AG04449 (cell line): ENCODE data around the gene ASTE1.
"Not testable (repeated sequence)": the region's sequence is repeated elsewhere in the genome, so short reads cannot be mapped to it uniquely, and the experiment has no call there.

Experiments
- CTCF ChIA-PET: fragments of 350-600 bp; formaldehyde crosslinking; extraction: SDS; loops from one replicate; lab custom pipeline; 2021; ENCODE audit warnings: antibody characterized with exemption; lab: Yijun Ruan, JAX
- POLR2A ChIA-PET: fragments of 400-600, 350-600 bp; formaldehyde crosslinking; extraction: SDS; loops from one replicate; lab custom pipeline; 2020; ENCODE audit warnings: antibody characterized with exemption, inconsistent platforms; lab: Yijun Ruan, JAX
- DNase-seq: peaks from one replicate; pipeline ENCODE4 v3.0.0-alpha.2; 2010; ENCODE audit warnings: low read depth, low spot score
- H3K4me3 ChIP-seq: 2 replicates; pipeline ENCODE4 v1.5.1; 2011; ENCODE audit warnings: low read depth, mild to moderate bottlenecking, control low read depth, low read length
- TF ChIP-seq, protein P1 (sequence below): IDR thresholded peaks from one replicate; pipeline ENCODE4 v1.5.1; 2011; ENCODE audit warnings: mild to moderate bottlenecking, moderate library complexity, low read length, control low read depth, inconsistent platforms; ENCODE audit not compliant: insufficient read depth; ENCODE audit errors: missing control alignments

The ASTE1 gene

DNA sequence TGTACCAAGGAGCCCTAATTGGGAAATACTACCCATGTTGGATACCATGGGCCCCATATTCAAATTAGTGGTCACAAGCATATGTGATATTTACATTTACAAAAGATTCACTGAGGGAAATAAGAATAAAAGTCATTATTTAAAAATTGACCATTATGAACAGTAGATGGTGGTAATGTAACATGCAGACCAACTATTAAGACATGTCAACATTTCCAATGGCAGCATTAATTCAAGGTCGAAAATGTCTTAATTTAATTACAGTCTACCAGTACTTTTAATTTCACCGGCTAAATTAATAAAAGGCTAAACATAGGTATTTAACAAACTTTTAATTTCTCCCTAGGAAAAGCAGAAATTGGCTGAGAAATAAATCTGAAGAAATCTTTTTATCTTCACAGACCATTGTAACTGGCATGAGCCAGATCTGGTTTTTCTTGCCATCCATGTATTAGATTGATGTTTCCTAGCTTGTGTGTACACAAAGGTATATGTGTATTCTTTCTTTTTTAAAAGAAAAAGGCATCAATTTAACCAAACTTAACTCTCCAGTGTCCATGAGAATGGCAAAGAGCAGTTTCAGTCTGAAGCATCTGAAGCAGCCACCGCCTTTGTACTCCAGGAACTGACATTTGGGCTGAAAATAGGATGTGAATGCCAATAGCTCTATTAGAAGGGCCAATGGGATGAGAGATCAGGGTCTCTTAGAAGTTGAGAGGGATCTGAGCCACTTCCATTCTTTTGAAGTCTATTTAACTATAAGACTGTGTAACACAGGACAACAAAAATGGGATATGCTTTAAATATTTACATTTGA, 26.6 kb upstream of the ASTE1 start:
- no peak for DNase-seq
- TF ChIP-seq, protein P1, sequence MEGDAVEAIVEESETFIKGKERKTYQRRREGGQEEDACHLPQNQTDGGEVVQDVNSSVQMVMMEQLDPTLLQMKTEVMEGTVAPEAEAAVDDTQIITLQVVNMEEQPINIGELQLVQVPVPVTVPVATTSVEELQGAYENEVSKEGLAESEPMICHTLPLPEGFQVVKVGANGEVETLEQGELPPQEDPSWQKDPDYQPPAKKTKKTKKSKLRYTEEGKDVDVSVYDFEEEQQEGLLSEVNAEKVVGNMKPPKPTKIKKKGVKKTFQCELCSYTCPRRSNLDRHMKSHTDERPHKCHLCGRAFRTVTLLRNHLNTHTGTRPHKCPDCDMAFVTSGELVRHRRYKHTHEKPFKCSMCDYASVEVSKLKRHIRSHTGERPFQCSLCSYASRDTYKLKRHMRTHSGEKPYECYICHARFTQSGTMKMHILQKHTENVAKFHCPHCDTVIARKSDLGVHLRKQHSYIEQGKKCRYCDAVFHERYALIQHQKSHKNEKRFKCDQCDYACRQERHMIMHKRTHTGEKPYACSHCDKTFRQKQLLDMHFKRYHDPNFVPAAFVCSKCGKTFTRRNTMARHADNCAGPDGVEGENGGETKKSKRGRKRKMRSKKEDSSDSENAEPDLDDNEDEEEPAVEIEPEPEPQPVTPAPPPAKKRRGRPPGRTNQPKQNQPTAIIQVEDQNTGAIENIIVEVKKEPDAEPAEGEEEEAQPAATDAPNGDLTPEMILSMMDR: no peak
- H3K4me3 ChIP-seq: no peak overlapping the region
- ChIA-PET CTCF (interaction anchor here (0.9 to 2.3 kb wide), 7 partner anchors 12 to 982 kb away, joined by 4 to 8 read pairs (median 6); partner anchors contain the start of gene CPNE4), POLR2A (no interaction called here)

DNA sequence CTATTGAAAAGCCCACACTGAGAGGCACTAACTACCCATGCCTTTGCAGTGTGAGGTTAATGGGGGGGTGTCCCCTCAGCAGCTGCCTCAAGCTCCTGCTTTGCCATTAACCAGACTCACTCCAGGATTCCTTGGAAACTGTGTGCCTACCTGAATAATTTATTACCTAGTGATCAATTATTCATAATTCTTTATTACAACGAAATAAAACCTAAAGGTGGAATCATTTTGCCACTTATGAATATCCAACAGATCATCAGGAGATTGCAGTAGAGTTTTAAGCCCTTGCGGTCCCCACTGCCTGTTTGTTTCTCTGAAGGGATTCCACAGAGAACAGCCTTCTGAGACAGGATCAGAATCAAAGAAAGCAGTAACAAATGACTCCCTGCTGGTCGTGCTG, 23.4 kb upstream of the ASTE1 start:
- no peak for DNase-seq
- POLR2A ChIA-PET: no interaction called here
- no peak overlapping the region for H3K4me3 ChIP-seq
- TF ChIP-seq, protein P1: no peak
- CTCF ChIA-PET: interaction anchor here (1.4 kb wide), 1 partner anchor 745 kb away, joined by 3 read pairs; no protein-coding TSS in a partner anchor

DNA sequence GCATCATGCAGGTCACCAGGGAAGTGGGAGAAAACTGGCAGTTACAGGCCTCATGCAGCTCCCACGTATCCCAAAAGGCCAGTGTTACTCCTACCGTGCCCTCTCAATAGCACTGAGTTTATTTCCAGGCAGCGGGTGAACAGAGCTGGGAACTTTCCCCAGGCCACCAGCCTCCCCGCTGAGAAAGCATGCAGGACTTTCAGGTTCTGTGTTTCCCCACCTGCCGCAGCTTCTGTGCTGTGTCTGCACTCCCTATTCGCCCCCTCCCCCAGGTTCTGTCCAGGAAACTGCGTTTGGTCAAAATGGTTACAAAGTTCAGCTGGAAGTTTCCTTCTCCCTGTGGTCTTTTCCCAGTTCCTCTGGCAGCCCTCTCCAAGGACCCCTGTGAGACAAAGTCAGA, 21.4 kb upstream of the ASTE1 start:
- no peak overlapping the region for H3K4me3 ChIP-seq
- TF ChIP-seq, protein P1: no peak
- POLR2A ChIA-PET: interaction anchor here (0.6 kb wide), 1 partner anchor 856 kb away, joined by 3 read pairs; no protein-coding TSS in a partner anchor
- CTCF ChIA-PET: no interaction called here
- no peak for DNase-seq

DNA sequence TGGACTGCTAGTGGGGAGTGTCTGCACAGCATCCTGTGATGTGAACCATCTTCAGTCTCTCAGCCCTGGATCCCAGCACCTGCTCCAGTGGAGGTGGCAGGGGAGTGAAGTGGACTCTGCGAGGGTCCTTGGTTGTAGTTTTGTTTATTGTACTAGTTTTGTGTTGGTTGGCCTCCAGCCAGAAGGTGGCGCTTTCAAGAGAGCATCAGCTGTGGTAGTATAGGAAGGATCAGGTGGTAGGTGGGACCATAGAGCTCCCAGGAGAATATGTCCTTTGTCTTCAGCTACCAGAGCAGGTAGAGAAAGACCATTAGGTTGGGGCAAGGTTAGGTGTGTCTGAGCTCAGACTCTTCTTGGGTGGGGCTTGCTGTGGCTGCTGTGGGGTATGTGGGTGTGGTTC, 21.0 kb upstream of the ASTE1 start:
- DNase-seq: no peak
- TF ChIP-seq, protein P1: no peak
- POLR2A ChIA-PET: interaction anchor here (0.6 kb wide), 1 partner anchor 857 kb away, joined by 3 read pairs; no protein-coding TSS in a partner anchor
- CTCF ChIA-PET: no interaction called here
- no peak overlapping the region for H3K4me3 ChIP-seq

DNA sequence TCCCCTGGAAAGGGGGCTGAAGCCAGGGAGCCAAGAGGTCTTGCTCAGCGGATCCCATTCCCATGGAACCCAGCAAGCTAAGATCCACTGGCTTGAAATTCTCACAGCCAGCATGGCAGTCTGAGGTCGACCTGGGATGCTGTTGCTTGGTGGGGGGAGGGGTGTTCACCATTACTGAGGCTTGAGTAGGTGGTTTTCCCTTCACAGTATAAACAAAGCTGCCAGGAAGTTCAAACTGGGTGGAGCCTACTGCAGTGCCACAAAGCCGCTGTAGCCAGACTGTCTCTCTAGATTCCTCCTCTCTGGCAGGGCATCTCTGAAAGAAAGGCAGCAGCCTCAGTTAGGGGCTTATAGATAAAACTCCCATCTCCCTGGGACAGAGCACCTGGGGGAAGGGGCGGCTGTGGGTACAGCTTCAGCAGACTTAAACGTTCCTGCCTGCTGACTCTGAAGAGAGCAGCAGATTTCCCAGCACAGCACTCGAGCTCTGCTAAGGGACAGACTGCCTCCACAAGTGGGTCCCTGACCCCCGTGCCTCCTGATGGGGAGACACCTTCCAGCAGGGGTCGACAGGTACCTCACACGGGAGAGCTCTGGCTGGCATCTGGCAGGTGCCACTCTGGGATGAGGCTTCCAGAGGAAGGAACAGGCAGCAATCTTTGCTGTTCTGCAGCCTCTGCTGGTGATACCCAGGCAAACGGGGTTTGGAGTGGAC, 15.8 kb upstream of the ASTE1 start:
- DNase-seq, POLR2A ChIA-PET, H3K4me3 ChIP-seq: not testable (repeated sequence)
- CTCF ChIA-PET: interaction anchor here (0.9 to 1.5 kb wide), 2 partner anchors 10 to 12 kb away, joined by 3 to 5 read pairs; no protein-coding TSS in a partner anchor

DNA sequence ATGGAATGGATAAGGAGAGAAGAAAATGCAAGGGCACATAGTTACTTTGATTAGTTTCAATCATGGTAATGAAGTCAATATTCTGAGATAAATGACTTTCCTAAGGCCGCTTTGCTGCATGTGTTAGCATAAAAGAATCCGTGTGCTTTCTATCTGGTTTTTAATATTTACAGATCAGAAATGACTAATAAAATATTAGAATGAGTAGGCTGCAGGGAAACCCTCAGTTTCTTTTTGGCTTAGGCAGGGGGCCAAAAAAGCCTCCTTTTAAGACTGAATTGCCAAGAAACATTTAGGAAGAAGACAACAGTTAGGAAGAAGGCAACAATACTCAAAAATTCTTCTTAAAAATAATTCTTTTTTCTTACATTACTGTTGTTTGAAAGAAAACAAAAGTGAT, 11.7 kb upstream of the ASTE1 start:
- no peak for DNase-seq
- TF ChIP-seq, protein P1: no peak
- CTCF ChIA-PET: no interaction called here
- H3K4me3 ChIP-seq: no peak overlapping the region
- POLR2A ChIA-PET: no interaction called here
